Endothelial cell of umbilical vein (primary cell): ENCODE measurements around the gene COL6A2.

Experiments
- FOS ChIP-seq: IDR thresholded peaks from 2 replicates; pipeline ENCODE4 v1.6.1; 2011; ENCODE audit warnings: mild to moderate bottlenecking, low read length, moderate library complexity, borderline replicate concordance; ENCODE audit not compliant: insufficient read depth
- JUN ChIP-seq: IDR thresholded peaks from 2 replicates; pipeline ENCODE4 v1.6.1; 2011; ENCODE audit warnings: borderline replicate concordance, low read depth; ENCODE audit not compliant: insufficient read length, insufficient read depth
- MYC ChIP-seq: IDR thresholded peaks from one replicate; pipeline ENCODE4 v1.6.1; 2011; ENCODE audit warnings: mild to moderate bottlenecking, low read depth, low read length

DNA sequence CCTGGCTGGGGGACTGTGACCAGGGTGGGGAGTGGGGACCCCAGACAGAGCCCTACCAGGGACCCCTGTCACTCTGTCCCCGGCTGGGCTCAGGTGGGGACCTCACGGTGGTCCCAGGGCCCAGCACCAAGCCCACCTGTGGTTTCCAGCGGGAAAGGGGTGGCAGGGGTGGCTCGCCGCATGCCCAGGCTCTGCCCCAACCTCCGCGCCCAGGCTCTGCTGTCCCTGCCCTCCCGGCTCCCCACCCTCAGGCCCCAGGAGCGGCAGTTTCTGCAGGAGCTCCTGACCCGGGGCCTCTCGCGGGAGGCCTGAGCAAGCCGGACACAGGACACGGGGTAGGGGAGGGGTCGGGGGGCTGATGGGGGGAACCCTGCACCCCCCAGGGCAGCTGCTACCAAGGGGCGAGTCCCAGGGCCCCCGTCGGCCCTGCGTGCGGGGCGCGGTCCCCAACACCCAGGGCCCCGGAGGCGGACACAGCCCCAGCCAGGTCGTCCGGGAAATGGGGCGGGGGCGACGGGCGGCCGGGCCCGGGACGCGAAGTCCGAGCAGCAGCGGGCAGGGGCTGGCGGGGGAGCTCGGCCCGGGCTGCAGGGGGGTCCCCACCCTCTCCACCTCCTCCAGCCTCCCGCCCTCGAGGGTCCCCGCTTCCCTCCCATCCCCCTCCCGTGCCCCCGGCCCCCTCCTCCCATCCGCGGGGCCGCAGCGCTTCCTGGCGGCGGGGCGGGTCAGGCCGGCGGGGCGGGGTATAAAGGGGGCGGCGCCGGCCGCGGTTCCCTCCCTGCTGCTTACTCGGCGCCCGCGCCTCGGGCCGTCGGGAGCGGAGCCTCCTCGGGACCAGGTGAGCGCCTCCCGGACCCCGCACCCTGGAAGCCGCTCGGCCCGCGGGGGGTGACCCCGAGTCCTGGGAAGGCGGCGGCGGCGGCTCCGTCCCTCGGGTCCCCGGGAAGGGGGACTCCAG, at the start of gene COL6A2:
- TF ChIP-seq MYC (no peak), JUN (no peak), FOS (no peak)
